ENCODE measurements around the gene FPGS. TPM values are rescaled to one million over a fixed set of nuclear protein-coding genes. Genes with fewer than 3 reads are reported as not detected.
"Not testable (repeated sequence)": the region's sequence is repeated elsewhere in the genome, so short reads cannot be mapped to it uniquely, and the experiment has no call there.

Gene FPGS
- total RNA-seq, 1 donor, result 44.4 TPM

DNA sequence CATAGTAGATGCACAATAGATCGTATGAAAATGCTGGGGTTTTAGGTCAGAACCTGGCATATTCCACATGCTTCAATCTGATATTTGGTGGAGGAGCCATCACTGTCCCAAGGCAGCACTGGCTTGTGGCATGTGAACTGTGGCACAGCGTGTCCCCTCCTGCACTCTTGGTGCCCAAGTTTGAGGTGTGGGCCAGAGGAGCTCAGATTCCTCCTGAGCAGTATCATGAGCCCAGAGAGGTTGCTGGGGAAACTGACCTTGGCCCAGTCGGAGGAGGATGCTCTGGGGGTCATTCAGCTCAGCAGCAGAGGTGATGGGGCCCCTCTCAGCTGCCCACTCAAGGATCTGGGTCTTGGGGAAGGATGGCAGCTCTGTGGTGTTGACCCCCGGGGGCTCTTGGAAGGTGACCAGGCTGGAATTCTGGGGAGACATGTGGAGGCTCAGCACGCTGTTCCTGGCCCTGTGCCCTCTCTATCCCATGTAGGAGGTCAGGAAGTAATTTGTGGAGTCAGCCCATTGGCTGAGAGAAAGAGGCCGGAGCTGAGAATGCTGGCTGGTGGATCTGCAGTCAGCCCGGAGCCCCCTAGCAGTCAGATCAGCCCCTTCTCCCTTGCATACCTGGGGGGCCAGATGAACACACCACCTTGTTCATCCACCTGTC, 23.7 kb downstream of the FPGS start:
- Histone ChIP-seq H3K4me1 (ENCODE audit: insufficient read depth, low read length) (peaks cover 9% of the 10 kb centered on the region), H3K4me3 (ENCODE audit: low read length) (no peak overlapping the region), H3K9me3 (ENCODE audit: low read depth, low read length) (no peaks in the 10 kb centered on the region), H3K27me3 (ENCODE audit: insufficient read depth, low read length) (no peaks in the 10 kb centered on the region)

- Histone ChIP-seq H3K27me3 (ENCODE audit: insufficient read depth, low read length) (no peaks in the 10 kb centered on the region), H3K4me3 (ENCODE audit: low read length) (no peak overlapping the region), H3K9me3 (ENCODE audit: low read depth, low read length) (no peaks in the 10 kb centered on the region), H3K4me1 (ENCODE audit: insufficient read depth, low read length) (peaks cover 15% of the 10 kb centered on the region)
Measured at GRCh38 chr9:127828262-127829031, 25.8 kb downstream of the FPGS start.

GRCh38 chr9:127829205-127829906, 26.7 kb downstream of the FPGS start:
- Histone ChIP-seq H3K9me3 (ENCODE audit: low read depth, low read length) (no peaks in the 10 kb centered on the region), H3K27me3 (ENCODE audit: insufficient read depth, low read length) (no peaks in the 10 kb centered on the region), H3K4me1 (ENCODE audit: insufficient read depth, low read length) (peaks cover 16% of the 10 kb centered on the region), H3K4me3 (ENCODE audit: low read length) (no peak overlapping the region)

DNA sequence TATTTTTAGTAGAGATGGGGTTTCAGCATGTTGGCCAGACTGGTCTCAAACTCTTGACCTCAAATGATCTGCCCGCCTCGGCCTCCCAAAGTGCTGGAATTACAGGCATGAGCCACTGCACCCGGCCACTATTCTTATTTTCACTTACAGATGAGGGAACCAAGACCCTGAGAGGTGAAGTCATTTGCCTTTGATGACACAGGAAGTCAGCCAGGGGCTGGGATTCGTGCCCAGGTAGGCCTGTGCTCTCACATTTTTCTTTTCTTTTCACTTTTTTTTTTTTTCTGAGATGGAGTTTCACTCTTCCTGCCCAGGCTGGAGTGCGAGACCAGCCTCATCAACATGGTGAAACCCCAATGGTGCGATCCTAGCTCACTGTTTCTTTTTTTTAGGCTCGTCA, 29.6 kb downstream of the FPGS start:
- Histone ChIP-seq H3K4me1 (ENCODE audit: insufficient read depth, low read length) (peaks cover 32% of the 10 kb centered on the region), H3K9me3 (ENCODE audit: low read depth, low read length) (no peaks in the 10 kb centered on the region), H3K27me3 (ENCODE audit: insufficient read depth, low read length) (no peaks in the 10 kb centered on the region), H3K4me3 (ENCODE audit: low read length) (no peak overlapping the region)

DNA sequence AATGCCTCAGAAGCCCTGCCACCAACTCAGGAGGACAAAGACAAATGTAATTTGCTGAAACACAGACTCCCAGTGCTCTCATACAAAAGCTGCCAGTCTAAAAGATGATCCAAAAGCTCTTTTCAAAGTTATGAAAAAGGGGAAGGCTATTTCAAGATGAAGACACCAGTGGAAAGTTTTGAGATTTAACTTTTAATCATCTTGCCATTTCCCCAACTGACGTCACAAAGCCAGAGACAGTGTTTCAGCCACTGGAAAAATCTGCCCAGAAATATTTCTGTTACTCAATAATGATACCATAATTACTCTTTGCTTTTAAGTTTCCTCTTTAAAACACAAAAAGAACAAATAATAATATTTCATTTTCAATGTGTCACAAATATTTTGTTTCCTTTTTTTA, 30.9 kb downstream of the FPGS start:
- H3K27me3 ChIP-seq (ENCODE audit: insufficient read depth, low read length), result no peaks in the 10 kb centered on the region
- H3K4me3 ChIP-seq (ENCODE audit: low read length), result no peak overlapping the region
- H3K9me3 ChIP-seq (ENCODE audit: low read depth, low read length), result no peaks in the 10 kb centered on the region
- H3K4me1 ChIP-seq (ENCODE audit: insufficient read depth, low read length), result peaks cover 27% of the 10 kb centered on the region

DNA sequence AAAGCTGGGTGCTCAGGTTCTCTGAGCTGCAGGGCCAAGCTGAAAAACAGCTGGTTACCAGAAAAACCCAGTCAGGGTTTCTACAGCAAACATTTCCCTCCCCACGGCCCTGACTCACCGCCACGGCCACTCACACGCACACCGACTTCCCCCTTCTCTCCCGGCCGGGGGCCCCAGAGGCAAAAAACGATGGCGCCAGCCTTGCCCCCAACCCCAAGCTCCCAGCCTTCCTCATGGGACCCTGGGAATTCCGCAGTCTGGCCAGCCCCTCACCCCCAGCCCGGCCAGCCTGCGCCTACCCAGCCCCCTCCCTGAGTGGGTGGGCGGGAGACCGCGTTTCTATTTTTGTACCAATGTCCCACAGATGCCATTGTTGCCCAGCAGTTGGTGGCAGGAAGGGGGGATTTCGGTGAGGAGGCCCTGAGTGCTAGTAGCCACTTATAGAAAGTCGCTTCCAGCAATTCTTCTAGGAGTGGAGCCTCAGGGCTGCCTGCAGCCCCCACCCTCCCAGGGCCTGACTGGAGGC, 33.4 kb downstream of the FPGS start:
- Histone ChIP-seq H3K27me3 (ENCODE audit: insufficient read depth, low read length) (no peaks in the 10 kb centered on the region), H3K4me3 (ENCODE audit: low read length) (no peak overlapping the region), H3K9me3 (ENCODE audit: low read depth, low read length) (no peaks in the 10 kb centered on the region), H3K4me1 (ENCODE audit: insufficient read depth, low read length) (peaks cover 23% of the 10 kb centered on the region)

GRCh38 chr9:127836561-127836960, 33.9 kb downstream of the FPGS start:
- not testable (repeated sequence) for H3K27me3 ChIP-seq (ENCODE audit: insufficient read depth, low read length); H3K9me3 ChIP-seq (ENCODE audit: low read depth, low read length); H3K4me3 ChIP-seq (ENCODE audit: low read length)
- peaks cover 23% of the 10 kb centered on the region for H3K4me1 ChIP-seq (ENCODE audit: insufficient read depth, low read length)

GRCh38 chr9:127837346-127837745, 34.7 kb downstream of the FPGS start:
- no peaks in the 10 kb centered on the region for H3K9me3 ChIP-seq (ENCODE audit: low read depth, low read length)
- H3K4me1 ChIP-seq (ENCODE audit: insufficient read depth, low read length), result peaks cover 23% of the 10 kb centered on the region
- H3K27me3 ChIP-seq (ENCODE audit: insufficient read depth, low read length), result no peaks in the 10 kb centered on the region
- H3K4me3 ChIP-seq (ENCODE audit: low read length), result no peak overlapping the region

DNA sequence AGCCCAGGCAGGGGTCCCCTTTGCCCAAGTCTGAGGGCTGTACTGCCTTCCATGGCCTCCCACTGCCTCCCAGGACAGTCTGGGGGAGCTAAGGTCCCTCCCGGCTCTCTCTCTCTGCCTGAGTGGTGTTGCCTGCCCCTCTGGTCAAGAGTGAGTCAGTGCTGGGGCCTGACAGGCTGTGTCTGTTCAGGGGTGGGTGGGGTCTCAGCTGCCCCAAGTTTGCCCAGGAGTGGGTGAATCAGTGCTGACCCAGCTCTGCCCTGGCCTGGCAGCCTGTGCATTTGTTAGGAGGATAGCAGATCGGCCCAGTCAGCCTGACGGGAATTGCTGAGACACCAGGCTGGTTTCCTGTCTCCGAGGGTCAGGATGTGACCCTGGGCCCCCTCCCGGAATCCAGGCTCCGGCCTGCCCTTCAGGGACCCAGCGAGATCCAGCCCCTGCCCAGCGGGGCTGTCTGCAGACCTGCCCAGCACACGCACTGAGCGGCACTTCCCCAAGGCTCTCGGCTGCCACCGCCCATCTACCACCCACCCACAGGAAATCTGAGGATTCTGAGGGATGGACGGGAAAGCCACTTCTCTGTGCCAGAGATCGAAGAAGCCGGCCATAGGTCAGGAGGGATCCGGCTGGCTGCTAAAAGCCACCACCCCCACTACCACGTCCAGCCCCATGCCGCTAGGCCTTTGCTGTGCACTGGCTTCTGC, 35.8 kb downstream of the FPGS start:
- no peaks in the 10 kb centered on the region for H3K9me3 ChIP-seq (ENCODE audit: low read depth, low read length)
- peaks cover 16% of the 10 kb centered on the region for H3K4me1 ChIP-seq (ENCODE audit: insufficient read depth, low read length)
- no peaks in the 10 kb centered on the region for H3K27me3 ChIP-seq (ENCODE audit: insufficient read depth, low read length)
- no peak overlapping the region for H3K4me3 ChIP-seq (ENCODE audit: low read length)

DNA sequence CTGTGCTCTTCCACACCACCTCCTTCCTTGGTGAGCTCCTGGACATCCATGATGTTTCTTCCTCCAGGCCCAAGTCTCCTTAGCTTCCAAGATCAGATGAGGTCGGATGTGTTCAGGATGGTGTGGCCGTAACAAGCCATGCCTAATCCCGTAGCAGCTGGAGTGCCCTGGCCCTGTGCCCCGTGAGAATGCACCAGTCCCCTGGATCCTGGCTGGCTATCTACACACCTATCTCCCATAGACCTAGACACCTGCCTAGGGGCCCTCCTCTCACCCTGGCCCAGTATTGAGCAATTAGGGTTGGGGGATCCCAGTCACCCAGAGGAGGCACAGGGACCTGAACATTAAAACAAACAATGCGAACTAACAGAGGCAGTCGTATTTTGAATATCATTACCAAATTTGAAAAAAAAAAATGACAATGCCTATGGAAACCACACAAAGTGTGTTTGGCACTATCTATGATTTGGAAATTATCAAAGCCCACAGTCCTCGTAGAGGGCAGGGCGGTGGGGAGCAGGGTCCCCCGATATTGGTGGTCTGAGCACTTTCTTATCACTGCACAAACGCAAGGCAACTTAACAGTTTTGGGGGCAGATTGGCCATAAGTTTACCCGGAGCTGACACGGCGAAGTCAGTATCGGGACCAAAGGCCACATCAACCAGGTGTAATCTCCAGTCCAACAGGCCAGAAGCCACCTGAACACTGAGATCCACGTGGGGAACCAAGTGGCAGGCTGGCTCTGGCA, 38.6 kb downstream of the FPGS start:
- Histone ChIP-seq H3K9me3 (ENCODE audit: low read depth, low read length) (no peaks in the 10 kb centered on the region), H3K27me3 (ENCODE audit: insufficient read depth, low read length) (no peaks in the 10 kb centered on the region), H3K4me1 (ENCODE audit: insufficient read depth, low read length) (peaks cover 3% of the 10 kb centered on the region), H3K4me3 (ENCODE audit: low read length) (no peak overlapping the region)

- Histone ChIP-seq H3K4me1 (ENCODE audit: insufficient read depth, low read length) (no peaks in the 10 kb centered on the region), H3K4me3 (ENCODE audit: low read length) (no peak overlapping the region), H3K27me3 (ENCODE audit: insufficient read depth, low read length) (no peaks in the 10 kb centered on the region), H3K9me3 (ENCODE audit: low read depth, low read length) (no peaks in the 10 kb centered on the region)
Measured at GRCh38 chr9:127844821-127845359, 42.2 kb downstream of the FPGS start.

DNA sequence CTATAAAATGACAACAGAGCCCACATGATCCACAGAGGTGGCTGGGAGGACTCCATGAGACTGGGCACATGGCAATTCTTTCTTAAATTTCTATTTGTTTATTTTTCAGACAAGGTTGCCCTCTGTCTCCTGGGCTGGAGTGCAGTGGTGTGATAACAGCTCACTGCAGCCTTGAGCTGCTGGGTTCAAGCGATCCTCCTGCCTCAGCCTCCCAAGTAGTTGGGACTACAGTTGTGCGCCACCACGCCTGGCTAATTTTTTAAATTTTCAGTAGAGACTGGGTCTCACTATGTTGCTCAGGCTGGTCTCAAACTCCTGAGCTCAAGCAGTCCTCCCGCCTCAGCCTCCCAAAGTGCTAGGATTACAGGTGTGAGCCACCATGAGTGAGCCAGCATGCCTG, 42.9 kb downstream of the FPGS start:
- H3K27me3 ChIP-seq (ENCODE audit: insufficient read depth, low read length); H3K4me1 ChIP-seq (ENCODE audit: insufficient read depth, low read length); H3K9me3 ChIP-seq (ENCODE audit: low read depth, low read length); H3K4me3 ChIP-seq (ENCODE audit: low read length): not testable (repeated sequence)

DNA sequence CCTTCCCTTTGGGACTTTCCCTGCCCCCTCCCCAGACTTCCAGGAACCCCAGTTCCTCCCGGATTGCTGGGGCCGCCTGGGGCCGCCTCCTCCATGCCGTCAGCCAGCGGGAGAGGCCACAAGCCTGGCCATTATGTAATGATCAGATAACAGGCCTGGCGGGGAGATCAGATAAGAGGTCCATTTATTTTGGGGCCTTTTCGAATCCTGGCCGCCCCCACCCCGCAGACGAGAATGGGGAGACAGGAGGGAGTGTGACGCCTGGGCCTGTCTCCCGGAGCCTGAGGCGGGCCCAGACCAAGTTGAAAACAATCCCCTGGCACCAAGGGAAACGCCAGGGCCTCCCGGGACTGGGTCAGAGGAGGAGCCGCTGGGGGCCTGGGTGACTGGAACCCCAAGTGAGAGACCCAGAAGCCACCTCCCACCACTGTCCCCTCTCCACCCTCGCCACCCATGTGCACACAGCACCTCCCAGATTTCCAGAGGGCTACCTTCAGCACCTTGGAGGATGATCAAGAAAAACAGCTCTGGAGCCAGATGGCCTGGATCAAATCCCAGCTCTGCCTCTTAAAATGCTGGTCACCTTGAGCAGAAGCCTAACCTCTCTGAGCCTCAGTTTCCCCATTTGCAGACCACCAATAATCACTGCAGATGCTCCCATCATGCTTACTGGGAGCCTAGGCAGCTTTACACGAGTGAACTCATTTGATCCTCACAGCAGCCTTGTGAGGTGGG, 43.9 kb downstream of the FPGS start:
- H3K4me1 ChIP-seq (ENCODE audit: insufficient read depth, low read length), result no peaks in the 10 kb centered on the region
- no peak overlapping the region for H3K4me3 ChIP-seq (ENCODE audit: low read length)
- H3K27me3 ChIP-seq (ENCODE audit: insufficient read depth, low read length), result no peaks in the 10 kb centered on the region
- H3K9me3 ChIP-seq (ENCODE audit: low read depth, low read length), result no peaks in the 10 kb centered on the region

GRCh38 chr9:127847178-127847510, 44.5 kb downstream of the FPGS start:
- Histone ChIP-seq H3K9me3 (ENCODE audit: low read depth, low read length) (no peaks in the 10 kb centered on the region), H3K4me3 (ENCODE audit: low read length) (no peak overlapping the region), H3K4me1 (ENCODE audit: insufficient read depth, low read length) (peaks cover 4% of the 10 kb centered on the region)

More at GRCh38 chr9:127847178-127847510, 44.5 kb downstream of the FPGS start:
- H3K27me3 ChIP-seq (ENCODE audit: insufficient read depth, low read length), result no peaks in the 10 kb centered on the region
